ENCODE results near the gene TRAK1.

The TRAK1 gene

DNA sequence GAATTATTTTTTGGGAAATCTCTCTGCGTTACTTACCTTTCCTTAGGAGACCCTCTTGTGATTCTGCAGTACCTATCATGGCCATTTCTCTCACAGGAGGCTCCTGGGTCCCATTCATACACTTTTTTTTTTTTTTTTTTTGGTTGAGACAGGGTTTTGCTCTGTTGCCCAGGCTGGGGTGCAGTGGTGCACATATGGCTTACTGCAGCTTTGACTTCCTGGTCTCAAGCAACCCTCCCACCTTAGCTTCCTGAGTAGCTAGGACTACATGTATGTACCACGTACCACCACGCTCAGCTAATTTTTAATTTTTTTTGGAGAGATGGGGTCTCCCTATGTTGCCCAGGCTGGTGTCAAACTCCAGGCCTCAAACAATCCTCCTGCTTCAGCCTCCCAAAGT is 36.1 kb downstream of the TRAK1 start:
- DNase-seq = no peak

DNA sequence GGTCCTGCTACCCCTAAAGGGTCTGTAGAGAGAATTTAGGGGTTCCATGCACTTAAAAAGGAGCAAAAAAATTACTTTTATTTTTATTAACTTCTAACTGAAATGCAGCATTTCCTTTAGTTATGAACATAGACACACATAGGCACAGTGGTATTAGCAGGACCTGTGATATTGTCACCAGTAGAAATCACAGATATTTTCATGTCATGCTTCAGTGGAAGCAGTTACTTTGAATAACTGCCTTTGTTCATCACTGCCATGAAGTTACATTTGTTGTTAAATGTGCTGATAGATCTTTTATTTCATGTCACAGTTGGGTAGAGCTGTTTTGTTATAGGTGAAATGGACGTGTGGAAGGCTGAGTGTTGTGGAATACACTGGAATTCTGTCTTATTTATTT is 37.4 kb downstream of the TRAK1 start:
- no peak for DNase-seq

DNA sequence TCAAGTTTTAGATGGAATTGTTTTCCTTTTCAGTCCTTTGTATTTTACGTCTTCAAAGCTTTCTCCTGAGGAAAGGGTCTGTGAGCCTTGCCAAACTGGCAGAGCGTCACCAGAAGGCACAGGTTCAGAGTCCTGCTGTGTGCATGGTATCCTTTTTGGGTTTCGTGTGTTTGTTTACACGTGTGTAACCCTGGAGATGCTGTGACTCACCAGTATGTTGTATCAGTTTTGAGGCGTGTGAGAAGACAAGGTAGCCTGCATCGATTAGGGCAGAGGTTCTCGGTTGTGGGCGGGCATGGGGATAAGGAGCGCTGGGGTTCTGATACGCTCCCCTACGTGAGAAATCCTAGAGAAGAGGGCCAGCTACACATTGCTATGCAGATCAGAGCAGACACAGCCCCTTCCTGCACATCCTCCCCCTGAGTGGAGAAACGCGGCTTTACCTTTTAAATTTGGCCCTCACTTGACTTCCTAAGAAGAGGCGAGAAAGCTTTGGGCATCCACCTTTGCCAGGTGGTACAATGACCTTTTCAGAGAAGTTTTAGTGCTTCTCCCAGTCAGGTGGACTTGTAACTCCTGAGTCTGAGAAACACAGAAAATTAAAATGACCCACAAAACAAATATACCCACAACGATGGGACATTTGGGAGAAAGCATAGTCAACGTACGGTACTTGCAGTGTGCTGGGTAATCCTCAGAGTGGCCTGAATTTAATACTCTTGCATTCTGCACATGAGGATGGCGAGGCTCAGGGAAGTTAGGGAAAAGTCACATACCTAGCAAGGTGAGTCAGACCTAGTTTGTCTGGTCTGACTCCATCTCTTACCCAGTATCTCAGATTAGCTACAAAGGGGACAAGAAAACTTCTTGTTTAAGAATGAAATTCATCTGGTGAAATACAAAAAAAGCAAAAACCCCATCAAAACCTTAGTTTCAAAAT is 38.1 kb downstream of the TRAK1 start:
- no peak for DNase-seq

DNA sequence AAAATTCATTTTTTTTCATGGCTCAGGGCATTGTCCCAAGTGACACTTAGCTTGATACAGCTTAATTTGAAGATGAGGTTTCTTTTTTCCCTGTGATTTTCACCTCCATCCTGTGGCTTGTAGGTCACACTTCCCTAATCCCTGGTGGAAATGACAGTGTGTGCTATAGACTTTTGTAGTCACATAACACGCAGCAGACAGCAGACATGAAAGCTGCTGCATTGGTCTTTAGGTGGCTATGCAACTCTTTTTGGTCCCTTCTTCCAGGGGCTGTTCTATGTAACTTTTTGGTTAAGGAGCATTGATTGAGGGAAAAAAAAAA is 38.8 kb downstream of the TRAK1 start:
- no peak for DNase-seq

DNA sequence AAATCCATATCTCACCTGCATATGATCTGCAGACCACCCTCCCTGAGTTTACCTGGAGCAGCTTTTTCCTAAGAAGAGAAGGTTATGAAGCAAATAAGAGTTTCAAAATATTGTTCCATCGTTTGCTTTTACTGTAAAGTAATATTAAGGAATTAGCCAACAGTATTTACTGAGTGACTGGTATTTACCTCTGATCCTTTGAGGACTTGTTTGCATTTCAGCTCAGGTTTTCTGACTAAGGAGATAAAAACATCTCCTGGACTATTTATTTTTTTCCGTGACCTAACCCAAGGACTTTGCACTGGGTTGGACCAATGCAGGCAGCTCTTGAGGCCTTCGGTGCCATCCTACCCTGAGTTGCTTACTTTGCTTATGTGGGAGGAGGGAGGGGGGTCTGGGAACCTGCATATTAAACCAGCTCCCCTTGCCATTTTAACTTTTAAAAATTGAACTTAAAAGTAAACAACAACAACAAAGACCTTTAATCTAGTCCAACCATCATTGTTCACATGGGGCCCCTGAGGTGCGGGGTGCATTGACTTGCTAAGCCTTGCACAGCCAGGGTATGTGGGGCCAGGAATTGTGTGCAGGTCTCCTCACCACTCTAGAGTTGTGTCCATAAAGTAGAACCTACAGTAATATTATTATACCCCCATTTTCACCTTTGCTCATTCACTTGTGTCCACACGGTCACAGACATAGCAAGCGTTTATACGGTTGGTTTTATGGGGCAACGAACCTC is 39.3 kb downstream of the TRAK1 start:
- DNase-seq = no peak

DNA sequence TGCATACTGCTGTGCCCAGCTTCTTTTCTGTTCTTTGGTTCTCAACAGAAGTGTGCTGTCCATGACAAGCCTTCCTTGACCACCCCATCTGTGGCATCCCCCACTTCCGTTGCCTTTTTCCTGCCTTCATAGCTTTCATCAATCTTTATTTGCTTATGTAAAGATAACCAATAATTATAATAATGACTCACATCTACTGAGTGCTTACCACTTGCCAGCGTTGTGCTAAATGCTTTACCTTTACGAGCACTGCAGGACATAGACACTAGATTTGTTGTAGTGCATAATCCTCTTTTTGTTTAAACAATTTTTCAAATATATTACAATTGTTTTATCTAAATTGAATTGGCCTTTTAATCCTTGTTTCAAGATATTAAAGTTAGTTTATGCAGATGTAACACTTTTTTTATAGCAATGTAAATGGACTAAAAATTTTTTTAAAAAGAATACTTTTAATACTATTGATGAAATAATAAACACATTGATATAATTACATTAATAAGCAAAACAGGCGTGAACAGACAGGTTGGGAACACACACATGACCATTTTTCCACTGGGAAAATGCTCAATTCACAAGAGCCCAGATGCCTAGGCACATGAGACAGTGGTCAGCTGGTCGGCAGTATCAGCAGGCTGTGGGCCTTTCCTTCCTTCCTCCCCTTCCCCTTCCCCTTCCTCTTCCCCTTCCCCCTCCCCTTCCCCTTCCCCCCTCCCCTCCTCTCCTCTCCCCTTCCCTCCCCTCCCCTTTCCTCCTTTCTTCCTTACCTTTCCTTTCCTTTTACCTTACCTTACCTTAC is 42.5 kb downstream of the TRAK1 start:
- no peak for DNase-seq

DNA sequence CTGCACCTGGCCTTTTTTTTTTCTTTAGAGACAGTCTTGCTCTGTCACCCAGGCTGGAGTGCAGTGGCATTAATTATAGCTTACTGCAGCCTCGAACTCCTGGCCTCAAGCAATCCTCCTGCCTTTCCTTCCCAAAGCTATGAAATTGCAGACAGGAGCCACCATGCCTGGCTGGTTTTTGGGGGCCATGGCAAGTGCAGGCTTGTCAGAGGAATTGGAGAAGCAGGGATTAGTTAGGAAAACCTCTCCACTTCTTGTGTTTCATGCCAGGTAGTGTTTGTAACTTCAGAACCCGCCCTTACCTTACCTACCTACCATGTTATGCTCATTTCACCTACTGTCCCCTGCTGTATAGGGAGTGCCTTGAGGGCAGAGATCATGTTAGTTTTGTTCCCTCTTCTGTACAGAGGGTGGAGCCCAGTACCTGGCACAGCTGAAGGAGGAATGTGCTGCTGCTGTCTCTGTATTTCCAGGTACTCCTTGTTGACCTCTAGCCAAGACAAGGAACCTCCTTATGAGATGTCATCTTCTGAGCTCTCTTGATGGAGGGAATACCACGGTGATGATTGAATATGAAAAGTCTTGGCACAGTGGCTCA is 43.8 kb downstream of the TRAK1 start:
- no peak for DNase-seq

DNA sequence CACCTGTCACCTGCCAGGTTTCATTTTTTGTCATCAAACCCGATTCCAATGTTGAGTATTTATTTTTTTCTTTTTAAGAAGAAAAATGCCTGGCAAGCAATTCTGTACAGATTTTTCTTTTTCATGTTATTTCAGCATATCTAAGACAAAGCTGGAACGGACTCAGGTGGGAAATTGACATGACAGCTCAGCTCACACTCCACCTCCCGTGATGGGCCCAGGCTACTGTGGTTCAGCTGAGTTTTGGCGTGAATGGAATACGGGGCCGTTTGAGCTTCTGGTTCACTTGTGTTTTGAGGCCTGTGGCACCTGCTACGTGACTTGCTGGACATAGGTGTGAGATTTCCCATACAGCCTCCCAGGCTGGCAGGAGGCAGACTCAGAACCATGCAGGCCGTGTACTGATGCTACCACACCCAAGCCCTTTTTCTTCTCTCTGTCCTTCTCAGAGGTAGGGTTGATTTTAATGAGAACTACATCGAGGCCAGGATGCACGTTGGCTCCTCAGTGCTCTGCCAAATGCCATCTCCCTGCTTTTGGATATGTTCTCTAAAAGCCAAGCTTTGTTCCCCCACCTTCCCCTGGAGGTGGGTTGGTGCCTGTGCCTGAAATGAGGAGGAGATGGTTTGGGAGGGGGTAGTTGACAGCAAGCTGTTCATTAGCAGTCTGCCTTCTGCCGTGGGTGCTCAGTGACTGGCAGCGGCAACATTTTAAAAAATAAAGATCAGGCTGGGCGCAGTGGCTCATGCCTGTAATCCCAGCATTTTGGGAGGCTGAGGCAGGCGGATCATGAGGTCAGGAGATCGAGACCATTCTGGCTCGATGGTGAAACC is 48.7 kb downstream of the TRAK1 start:
- no peak for DNase-seq

DNA sequence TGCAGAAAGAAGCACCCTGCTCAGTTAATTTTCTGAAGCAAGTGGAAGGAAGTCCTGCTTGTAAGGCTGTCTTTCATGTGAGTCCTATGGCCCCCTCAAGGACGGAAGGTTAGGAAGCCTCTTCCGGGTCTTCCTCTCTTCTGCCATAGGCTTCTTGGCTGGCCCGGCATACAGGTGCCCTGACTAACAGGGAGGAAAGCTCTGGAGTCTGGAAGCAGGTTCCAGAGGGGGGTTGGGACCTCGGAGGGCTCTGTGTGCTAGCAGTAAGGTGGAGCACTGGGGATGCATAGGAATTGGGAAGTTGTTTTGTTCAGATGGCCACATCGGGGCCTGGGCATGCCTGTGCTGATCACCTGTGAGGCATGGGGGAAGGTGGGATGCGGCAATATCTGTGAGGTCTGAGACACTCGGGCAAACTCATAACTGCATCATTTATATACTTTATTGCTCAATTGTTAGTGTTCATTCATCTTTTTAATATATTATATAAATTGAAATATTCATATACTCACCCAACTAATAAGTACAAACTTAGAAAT is 49.6 kb downstream of the TRAK1 start:
- no peak for DNase-seq

DNA sequence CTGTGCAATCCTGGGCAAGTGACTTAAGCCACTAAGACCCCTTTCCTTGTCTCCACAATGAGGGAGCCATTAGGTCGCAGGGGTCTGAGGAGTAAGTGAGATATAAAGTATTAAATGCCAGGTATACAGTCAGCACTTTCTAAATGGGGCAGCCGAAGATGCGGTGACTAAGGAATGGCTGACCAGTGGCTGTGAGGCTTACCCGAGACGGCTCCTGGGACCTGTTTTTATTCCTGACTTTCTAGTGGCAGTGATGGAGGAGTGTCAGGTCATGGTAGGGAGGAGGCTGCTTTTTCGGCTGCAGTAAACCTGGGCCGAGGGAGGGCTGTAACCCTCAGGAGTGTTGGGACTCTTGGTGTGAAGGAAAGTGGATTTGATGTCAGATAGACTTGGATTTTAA is 52.3 kb downstream of the TRAK1 start:
- no peak for DNase-seq

DNA sequence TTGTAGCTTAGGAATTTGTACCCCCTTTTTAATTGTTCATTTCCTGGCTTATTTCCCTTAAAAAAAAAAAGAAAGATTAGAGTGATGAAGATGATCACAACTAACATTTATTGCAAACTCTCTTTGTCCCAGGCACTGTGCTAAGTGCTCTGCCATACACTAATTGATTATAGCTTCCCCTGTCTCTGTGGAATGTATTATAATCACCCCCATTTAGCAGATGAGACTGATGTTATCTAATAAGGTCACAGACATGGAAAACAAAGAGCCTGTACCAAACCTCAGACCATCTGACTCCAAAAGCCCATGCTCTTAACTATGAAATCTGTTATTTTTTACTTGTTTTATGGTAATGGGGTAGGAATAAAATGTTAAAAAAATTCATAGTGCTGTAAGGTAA is 53.1 kb downstream of the TRAK1 start:
- DNase-seq = no peak

DNA sequence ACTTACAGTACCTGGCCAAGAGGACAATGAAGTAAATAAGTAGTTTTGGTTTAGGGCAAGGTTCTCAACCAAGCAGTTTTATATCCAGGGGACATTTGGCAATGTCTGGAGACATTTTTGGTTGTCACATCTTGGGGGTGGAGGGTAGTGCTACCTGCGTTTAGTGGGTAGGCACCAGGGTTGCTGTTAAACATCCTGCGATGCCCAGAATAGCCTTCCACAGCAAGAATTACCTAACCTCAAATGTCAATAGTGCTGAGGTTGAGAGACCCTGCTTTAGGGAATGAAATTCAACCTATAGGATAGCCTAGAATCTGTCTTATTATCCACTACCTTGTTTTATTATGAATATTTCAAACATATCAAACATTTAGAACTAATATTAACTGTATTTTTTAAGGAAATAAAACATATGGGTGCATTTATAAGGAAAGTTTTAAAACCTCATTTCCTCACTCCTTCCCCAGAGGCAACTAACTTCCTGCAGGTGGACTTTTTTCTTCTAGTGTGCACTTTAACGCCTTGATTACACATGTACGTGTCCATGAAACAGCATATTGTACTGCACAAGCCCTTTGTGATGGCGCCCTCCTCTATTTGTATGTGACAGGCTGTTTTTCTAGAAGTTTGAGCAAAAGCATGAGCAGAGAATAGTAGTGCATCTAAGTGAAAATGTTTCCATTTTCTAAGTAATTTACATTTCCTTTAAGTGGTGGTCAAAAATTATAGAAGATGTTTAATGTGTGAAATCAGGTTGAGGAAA is 57.1 kb downstream of the TRAK1 start:
- no peak for DNase-seq

DNA sequence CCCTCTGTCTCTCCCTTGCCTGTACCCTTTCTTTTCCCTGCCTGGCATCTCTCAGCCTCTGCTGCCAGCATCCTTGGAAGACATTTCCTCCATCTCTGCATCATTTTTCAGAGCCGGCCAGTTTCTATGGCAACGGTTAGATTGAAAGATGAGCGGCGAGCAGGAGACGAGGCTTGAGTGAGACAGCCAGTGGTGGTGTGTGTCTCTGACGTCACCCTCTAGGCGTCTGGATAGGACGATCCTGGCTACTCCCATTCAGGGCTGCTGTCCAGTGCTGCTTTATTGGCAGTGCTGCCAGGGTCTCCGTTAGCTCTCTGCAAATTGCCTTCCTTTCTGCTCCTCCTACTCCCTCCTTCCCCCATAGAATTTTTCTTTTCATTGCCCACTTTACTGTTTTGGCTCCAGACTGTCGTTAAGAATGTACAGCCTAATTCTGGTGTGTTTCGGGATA is 57.9 kb downstream of the TRAK1 start:
- DNase-seq = no peak

DNA sequence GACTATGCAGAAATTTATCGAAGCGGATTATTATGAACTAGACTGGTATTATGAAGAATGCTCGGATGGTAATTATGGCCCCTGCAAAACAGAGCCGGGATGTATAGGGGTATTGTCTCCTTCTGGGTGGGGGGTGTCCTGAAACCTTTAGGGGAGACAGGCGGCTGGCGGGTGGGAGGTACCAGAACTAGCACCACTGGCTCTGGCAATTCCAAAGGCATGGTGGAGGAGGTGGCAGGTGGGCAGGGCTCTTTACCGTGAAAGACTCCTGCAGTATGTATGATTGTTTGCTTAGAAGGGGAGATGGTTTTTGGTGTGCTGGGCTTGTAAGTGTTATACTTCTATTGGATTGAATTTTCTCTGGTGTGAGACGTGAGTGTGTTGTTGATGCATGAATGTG is 58.4 kb downstream of the TRAK1 start:
- no peak for DNase-seq

DNA sequence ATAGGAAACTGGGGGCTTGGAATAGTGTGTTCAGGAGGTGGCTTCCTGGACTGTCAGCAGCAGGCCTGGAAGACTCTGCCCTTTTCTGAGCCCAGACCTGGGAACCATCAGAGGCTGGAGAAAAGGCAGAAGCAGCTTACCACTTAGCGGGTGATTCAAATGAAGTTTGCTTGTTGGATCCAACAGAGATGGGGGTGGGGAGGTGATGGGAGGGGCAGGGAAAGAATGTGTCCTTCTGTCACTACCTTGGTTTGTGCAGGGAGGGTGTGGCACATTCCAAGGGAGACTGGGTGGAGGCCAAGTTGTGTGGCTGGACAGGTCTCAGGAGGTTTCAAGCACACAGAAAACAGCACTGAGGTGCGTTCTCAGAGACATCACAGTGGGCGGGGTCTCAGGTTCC is 58.8 kb downstream of the TRAK1 start:
- DNase-seq = no peak

DNA sequence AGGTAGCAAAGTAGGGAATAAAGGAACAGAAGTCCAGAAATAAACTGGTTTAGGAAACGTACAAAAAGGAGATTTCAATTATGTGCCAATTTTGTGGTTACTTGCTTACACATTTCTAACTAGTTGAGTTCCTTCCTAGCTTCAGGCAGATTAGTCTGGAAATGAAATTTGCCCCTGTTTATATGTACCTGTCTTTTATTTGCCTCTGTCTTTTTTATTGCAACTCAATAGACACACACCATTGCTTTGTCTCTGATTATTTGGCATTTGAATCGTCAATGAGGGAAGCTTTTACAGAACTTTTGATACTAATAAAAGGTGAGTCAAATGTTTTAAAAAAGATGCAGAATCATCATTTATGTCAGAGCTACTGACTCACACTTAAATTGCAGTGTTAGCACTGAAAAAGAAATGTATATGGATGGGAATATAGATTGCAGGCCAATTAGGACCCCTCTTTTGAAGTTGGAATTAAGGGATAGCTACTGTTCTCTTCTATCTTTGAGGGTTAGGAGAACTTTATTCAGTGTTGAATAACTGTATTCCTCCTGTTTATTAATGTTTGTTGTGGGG is 60.5 kb downstream of the TRAK1 start:
- DNase-seq = no peak

DNA sequence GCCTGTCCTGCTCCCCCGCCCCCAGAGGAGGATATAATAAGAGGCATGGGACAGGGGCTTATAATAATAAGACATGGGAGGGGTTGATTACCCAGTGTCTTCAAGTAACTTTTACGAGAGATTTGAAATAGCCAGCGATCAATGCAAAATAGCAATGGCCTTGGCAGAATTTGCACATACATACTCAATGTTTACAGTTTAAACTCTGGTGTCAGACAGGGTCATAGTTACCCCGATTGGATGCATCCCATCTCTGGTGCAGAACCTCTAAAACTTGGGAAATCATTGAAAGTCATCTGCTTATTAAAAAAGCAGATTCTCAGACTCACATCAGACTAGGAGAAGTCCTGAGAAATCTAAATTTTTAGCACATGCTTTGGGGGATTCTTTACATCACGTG is 61.0 kb downstream of the TRAK1 start:
- no peak for DNase-seq

DNA sequence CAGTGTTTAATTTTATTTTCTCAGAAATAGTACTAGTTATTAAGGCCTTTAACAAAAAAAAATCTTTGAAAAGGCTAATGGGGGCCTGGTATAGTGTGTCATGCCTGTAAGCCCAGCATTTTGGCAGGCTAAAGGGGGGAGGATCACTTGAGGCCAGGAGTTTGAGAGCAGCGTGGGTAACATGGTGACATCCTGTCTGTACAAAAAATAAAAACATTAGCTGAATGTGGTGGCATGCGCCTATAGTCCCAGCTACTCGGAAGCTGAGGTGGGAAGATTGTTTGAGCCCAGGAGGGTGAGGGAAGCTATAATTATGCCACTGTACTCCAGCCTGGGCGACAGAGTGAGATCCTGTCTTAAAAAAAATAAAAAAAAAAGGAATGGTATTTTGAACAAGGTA is 61.9 kb downstream of the TRAK1 start:
- DNase-seq = no peak

DNA sequence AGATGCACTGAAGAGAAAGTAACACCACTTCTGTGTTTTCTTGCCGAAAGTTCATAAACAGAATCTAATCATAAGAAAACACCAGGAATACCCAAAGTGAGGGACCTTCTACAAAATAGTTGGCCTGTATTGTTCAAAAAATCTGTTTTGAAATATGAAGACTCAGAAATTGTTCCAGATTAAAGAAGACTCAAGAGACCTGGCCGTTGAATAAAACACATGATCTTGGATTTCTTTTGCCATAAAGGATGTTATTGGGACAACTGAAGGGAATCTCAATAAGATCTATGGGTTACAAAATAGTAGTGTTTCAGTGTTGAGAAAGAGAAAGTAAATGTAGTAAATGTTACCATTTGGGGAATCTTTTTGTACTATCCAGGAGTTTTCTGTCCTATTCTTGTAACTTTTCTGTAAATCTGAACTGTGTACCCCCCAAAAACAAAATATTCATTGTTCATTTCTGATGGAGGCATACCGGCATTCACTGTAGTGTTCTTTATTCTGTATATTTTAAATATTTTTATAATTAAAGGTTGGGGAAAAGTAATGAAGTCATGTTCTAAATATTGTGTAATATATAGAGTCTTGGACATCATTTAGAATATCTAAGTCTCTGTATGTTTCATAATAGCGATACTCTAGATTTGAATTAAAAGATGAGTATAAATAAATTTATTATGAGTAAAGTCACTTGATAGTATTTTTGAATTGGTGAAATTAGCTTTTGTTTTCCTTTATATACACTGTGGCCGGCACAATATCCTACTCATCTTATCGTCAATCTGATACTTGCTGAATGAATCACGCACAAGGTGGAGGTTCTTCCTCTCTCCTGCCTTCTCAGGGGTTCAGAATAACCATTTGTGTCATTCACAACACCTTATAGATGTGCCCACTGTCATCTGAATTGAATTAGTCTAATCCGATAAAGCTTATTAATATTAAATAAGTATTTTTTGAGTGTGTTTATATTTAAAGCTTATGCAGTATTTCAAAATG is 66.7 kb downstream of the TRAK1 start:
- DNase-seq = no peak
